ENCODE data around the gene AOAH.
"Not testable (repeated sequence)": the region's sequence is repeated elsewhere in the genome, so short reads cannot be mapped to it uniquely, and the experiment has no call there.

Gene AOAH

DNA sequence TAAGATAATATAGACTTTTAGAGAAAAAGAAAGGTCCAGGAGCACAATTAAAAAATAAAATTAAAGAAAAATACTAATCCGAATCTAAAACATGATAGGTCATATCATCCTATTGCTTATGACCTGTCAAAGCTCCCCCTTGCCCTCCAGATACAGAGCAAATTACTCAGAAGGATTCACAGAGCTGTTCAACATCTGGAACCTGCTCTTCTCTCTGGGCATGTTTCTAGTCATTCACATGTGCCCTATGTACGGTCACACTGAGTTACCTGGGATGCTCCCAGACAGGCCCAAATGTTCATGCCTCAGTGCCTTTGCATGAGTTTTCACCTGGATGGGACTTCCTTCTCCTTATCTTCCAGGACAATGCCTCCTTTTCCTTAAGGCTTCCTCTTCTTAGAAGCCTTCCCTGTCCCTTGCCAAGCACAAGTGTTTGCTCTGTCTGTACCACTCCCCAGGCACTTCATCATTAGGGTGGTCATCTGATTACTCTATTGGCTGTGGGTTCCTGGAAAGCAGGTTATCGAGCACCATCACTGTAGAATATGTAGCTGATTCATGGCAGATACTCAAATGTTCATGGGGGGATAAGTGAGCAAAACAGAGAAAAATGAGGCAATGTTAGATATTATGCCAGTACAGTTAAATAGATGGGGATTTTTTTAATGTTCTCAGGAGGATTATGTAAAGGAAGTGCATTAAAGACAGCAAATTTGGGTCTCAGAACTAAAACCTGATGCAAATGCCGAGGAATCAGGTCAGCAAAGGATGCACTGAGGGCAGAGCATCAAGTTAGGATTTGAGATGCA, 12.0 kb upstream of the AOAH start:
- DNase-seq = no peak

DNA sequence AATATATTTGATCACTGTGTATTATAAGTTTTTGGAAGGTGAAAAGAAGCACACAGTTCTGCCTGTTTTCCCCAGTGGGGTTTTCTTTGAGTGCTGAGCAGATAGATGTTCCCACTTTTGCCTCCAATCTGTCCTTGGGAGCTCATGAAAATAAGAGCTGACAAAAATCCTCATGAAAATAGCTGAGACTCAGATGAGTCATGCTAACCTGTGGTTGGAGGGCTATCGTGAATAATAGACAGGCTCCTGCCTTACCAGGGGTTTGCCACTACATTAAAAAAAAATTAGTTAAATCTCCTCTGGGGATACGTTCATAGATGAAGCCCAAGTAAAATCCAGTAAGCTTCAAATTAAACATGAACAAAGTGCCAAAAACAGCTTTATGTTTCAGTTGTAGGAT, 10.9 kb upstream of the AOAH start:
- no peak for DNase-seq

DNA sequence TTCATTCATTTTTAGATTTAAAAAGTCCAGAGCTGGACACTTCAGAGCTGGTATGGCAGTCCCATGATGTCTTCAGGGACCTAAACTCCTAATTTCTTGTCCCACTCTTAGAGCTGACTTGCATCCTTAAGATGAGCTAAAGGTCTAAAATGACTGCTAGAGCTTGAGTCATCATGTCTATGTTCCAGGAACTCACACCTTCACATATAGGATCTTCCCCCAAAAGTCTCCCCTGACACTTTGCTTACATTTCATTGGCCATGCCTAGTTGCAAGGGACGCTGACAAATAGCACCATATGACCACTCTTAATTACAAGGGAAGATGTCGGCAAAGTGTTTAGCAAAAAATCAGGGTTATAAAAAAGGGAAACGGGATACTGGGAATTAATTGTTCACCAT, 10.4 kb upstream of the AOAH start:
- DNase-seq = no peak

DNA sequence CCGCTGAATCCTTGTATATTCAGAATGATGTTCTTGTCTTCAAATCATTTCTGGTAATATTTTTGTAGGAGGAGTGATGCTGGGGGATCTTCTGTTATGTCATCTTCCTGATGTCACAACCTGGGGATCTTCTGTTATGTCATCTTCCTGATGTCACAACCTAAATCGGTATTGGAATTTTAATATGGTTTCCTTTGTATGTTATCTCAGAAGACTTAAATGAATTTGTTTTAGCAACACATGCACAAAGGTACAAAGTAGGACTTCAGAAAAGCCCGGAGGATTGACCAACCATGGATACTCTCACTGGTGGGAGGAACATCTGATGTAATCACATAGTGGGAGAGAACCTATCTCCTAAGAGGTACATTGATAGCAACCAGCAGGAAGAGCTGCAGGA, 9.1 kb upstream of the AOAH start:
- DNase-seq = no peak

DNA sequence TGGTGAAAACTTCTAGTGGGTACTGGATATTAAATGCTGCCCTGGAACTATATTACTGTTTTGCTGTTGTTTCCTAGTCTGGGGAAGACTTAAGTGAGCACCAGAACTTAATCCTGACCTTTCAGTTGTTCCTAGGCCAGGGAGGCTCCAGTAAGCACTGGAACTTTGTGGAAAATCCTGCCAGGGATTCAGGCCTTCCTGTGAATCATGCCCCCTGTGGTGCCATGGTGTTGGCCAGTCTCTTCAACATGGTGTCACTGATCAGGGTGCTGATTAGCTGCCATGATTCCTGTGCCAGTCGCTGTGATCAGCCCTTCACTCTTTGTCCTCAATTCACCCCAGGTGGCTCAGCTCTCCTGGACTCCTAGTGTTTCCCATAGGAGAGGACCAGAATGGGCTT, 8.5 kb upstream of the AOAH start:
- no peak for DNase-seq

DNA sequence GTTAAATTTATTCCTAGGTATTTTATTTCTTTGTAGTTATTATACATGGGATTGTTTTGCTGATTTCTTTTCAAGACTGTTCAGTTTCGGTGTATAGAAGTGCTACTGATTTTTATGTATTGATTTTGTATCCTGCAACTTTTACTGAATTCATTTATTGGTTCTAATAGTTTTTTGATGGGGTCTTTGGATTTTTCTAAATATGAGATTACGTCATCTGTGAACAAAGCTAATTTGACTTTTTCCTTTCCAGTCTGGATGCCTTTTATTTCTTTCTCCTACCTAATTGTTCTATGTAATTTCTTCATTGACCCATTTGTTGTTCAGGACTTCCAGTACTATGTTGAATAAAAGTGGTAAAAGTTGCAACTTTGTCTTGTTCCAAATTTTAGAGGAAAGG, 5.8 kb upstream of the AOAH start:
- DNase-seq = no peak

DNA sequence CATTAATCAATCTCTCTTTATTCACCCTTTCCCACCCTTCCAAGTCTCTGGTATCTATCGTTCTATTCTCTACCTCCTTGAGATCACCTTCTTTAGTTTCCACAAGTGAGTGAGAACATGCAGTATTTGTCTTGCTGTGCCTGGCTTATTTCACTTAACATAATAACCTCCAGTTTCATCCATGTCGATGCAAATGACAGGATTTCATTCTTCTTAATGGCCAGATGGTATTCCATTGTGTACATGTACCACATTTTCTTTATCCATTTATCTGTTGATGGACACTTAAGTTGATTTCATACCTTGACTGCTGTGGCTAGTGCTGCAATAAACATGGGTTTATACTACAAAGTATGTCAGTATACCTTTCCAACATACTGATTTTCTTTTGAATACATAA, 3.8 kb upstream of the AOAH start:
- DNase-seq = no peak

DNA sequence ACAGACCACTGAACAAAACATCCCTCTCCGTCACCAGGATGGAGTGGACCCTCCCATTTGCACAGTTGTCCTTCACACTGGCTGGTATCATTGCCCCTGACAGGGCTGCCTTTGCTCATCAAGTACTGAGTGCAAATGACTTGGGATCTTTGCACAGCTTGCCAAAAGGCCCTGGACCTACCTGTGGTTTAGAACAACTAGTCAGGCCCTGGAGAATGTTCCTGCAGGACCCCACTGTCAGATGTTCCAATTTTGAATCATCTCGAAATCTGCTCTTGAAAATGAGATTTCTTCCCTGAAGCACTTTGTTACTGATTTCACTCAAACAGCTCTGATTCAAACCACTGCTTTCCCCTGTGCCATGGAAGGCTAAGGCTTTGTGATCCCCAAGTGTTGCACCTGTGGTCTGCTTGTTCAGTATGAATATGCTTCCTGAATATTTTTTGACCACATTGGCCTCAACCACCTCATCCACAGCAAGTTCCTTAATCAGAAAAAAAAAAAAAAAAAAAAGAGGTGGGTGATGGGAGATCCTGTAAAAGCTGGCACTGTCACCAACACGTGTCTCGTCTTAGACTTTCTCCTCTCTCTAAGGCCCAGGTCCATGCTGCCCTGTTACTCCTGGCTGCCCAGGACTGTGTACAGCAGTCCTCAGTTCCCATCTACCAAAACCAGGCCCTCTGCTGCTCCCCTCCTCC, 2.7 kb upstream of the AOAH start:
- no peak for DNase-seq

DNA sequence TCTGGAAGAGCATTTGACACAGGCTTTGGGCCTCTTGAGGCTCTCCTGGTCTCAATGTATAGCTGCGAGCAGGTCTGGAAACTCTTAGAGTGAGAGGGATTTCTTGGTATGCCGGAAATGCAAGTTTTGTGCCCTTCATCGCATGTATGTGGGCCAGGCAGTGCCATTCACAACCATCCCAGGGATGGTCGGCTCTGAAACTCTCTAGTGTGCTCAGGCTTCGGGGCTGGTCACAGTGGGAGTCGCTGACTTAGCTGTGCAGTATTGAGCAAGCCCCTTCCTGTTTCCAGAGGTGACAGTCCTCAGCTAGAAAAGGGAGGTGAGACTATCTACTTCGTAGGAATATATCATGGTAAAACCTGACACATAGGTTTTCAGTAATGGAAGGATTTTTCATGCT, 2.0 kb upstream of the AOAH start:
- no peak for DNase-seq

DNA sequence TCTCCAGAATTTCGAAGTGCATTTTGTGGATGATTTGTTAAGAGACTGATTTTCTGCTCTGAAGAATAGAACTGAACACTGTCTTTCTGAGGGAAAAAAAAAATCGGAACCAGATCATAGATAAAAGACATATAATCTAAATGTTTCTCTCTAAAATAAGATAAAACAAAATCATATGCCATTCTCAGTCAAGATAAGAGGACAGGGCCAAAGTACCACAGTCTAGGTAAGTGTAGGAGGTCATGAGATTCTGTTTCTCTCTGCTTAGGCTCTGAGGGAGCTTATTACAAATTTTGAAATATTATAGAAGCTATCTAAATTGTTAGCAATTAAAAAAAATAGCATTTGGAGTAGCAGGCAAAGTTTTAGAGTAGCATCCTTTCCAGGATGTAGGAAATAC, 702 bp upstream of the AOAH start:
- DNase-seq = no peak

DNA sequence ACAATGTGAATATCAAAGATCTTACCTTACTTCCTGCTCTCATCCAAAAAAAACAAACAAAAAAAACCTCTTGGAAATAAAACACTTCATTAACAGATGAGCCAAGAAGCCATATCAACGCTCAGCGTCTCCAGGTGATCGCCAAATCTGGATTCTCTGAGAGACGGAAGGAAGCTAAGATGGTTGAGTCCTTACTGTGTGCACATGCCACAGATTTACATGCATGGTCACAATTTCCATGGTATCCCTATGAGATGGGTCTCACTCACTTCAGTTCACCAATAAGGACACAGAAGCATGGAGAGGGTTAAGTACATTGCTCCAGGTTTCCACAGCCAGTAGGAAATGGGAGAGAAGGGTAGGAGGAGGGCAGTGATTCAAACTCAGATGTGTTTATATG, 1.0 kb downstream of the AOAH start:
- DNase-seq = no peak

DNA sequence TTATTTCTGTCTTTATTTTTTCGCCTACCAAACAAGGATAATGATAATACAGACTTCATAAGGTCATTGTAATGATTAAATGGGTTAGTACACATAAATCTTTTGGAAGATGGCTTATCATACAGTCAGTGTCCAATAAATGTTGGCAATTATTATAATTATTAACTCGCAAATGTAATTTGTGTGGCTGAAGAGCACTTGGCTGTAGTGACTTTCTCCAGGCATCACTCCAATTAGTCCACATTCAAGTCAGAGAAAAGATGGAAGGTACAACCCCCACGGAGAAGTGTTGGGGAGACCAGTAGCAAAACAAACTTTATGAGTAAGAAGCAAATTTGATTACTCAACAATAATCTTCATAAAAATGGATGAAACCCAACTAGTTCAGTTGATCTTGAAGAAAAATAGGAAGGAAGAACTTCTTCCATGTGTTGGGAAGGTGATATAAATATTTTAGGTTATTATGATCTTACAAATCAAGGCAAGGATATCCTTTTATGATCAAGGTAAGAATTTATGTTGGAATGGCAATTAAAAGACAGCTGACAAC, 5.1 kb downstream of the AOAH start:
- DNase-seq = no peak

DNA sequence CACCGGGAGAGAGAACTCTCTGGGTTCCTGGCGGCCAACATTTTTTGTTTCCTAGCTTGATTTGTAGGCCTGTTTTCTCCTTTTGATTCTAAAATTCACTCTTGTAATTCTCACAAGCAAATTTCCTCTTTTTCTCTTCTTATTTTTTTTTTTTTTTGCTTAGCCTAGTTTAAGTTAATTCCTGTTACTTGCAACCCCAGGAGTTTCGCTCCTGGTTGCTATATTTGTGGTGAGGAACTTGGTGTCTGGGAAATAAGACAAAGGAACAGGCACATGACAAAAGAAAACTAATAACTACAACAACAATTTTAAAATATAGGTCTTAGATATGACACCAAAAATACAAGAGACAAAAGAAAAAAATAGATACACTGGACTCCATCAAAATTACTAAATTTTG, 6.7 kb downstream of the AOAH start:
- no peak for DNase-seq

DNA sequence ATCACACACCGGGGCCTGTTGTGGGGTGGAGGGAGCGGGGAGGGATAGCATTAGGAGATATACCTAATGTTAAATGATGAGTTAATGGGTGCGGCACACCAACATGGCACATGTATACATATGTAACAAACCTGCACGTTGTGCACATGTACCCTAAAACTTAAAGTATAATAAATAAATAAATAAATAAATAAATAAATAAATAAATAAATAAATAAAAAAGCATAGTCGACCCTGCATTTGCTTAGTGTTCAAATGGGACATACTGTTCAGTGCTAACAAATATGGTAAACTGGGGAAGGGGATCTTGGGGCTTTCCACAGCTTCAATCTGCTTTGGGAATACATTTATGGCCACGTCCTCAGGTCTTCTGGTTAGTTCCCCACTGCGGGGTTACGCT, 7.5 kb downstream of the AOAH start:
- not testable (repeated sequence) for DNase-seq

DNA sequence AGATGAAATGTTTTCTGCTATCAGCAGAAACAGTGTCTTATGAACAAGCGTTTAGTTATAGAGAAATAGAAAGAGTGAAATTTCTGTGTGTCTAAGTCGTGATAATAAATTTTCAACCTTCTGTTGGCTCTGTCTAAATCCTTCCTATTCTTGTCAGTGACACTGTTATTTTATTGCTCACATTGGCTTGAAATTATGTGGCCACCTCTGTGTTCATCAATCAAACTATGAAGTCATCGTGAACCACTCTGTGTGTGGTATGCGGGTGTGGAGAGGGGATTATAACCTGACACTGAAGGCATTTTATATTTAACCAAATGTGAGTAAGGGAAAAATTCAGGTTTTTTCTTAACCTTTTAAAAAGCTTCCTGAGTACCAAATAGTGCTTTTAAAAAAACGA, 12.3 kb downstream of the AOAH start:
- DNase-seq = no peak

DNA sequence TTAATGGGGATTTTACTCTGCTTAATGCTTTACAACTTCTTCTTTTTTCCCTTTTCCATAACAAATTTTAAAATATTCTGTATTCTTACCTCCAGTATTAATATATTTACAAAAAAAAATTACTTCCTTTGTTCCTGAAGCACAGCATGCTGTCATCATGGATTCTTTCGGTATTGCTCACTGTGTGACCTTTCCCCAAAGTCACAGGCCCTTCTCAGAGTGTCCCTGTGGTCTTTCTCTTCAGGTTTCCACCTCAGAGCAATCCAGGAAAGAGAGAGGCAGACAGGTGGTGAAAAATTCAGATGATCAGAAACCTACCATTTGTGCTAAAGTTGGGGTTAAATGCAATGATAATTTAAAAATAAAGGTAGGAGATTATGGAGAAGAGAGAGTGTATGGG, 13.0 kb downstream of the AOAH start:
- DNase-seq = no peak

DNA sequence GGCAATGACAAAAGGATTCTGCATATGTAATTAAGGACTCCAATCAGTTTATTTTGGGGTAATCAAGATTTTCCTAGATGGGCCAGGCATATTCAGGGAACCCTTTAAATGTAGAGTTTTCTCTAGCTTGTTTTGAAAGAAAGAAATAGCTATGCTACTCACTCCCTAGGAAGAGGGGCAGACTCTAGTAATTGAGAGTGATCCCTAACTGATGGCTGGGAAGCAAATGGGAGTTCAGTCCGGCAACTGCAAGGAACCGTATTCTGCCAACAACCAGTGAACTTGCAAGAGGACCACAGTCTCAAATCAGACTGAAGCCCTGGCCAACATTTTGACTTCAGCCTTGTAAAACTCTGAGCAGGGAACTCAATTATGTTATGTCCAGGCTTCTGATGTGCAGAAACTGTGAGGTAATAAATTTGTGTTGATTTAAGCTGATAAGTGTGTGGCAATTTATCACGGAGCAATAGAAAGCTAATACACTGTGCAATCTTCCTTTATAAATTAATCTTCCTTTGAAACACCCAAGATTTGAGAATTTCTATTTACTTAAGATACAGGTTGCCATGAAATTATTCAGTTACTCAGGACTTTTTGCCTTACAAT, 14.0 kb downstream of the AOAH start:
- DNase-seq = no peak

DNA sequence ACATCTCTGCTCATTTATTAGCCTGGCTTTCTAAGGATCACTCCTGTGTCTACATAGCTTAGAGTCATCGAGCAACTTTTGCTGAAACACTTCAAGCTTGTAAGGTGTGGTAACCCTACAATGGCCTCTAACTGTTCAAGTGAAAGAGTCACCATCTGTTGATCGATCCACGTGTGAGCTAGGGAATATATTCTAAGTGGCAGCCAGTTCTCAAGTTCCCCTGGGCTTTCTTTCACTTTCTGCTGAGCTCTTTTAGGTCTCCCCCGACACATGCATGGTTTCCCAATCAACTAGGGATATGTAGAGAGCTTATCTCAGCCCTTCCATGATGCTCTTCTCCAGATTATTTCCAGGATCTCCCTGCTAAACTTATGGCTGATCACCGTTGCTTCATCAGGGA, 15.5 kb downstream of the AOAH start:
- DNase-seq = no peak

DNA sequence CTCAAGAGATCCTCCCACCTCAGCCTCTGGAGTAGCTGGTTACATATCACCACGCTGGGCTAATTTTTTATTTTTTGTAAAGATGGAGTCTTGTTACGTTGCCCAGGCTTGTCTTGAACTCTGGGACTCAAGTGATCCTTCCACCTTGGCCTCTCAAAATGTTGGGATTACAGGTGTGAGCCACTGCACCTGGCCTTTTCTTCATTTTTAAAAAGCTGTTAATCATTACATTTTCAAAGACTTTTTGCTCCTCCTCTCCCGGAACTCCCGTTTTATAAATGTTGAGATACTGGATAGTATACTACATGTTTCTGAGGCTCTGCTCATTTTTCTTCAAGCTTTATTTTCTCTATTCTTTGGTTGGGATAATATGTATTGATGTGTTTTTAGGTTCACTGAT, 16.4 kb downstream of the AOAH start:
- no peak for DNase-seq

DNA sequence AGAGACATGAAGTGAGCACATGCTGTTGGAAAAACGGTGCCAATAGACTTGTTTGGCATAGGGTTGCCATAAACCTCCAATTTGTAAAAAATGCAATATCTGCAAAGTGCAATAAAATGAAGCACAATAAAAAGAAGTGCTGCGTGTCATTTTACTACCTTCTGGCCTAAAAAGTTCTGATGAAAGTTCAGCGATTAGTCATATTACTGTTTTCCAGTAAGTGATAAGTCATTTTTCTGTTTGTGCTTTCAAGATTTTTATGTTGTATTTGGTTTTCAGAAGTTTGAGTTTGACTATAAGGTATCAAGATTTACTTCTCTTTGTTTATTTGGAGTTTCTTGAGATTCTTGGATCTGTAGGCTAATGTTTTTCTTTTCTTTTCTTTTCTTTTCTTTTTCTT, 16.8 kb downstream of the AOAH start:
- DNase-seq = no peak

DNA sequence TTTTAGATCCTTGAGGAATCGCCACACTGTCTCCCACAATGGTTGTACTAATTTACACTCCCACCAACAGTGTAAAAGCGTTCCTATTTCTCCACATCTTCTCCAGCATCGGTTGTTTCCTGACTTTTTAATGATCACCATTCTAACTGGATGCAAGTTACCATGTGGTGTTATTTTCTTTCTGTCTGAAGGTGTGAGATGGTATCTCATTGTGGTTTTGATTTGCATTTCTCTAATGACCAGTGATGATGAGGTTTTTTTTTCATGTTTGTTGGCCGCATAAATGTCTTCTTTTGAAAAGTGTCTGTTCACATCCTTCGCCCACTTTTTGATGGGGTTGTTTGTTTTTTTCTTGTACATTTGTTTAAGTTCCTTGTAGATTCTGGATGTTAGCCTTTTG, 20.4 kb downstream of the AOAH start:
- DNase-seq = not testable (repeated sequence)

DNA sequence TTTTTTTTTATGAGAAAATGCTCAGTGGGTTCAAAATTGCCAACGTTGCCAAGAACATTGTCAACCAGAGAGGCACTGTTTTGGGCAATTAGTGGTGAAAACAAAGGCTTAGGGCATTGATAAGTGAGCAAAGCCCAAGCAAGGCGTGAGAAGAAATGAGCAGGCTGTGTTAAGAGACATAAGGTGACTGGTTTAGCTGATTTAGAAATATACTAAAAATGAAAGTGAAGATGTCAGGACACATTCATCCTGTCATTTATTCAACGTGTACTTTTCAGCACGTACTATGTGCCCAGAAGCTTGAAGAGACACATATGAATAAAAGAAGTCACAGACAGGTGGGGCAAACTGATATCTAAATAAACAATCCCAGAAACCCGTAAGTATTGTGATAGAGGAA, 31.8 kb downstream of the AOAH start:
- no peak for DNase-seq

DNA sequence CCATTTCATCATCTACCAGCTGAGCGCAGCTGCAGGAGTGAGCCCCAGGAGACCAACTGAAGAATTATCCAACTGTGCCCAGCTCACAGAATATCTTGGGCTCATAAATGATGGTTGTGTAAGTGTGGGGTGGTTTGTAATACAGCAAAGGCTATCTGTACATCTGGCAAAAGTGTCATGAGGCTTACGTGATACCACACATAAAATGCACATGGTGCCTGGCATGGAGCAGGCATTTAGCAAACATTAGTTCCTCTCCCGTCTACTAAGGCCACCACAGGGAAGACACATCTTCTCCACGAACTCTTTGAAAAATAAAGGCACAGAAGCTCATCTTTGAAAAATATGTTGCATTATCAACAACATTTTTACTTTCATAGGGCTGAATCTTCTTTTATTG, 32.3 kb downstream of the AOAH start:
- DNase-seq = no peak

DNA sequence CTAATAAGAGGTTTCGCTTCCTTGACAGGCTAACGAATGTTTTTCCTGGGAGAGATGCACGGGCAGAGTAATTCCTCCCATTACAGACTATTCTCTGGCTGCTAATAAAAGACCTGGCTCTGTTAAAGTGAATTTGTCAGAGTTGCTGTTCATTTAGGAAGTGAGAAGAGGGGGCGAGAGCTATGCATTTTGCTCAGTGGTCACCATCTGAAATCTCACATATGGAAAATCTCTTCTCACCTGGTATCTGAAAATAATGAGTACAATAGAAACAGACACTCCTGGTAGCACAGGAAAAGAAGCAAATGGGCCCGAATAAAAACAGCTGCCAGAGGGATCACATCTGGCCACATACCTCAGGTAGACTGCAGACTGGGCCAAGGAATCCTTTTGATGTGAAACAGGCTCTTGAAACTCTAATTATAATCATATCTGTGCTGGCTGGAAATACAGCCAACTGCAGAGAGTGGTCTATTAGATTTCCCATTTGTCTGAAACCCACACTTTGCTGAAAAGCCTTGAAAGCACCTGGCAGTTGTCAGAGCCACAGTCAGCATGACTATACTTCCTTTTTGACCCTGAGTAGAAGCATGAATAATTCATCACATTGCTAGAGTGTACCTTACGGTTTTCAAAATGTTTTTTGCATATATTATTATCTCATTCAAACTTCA, 33.6 kb downstream of the AOAH start:
- DNase-seq = no peak
